Renal cortex interstitium (tissue), 15 donors: Measurements from ENCODE around the gene PEG3. TPM values are rescaled to one million over a fixed set of nuclear protein-coding genes. Genes with fewer than 3 reads are reported as not detected.
"Not testable (repeated sequence)": the region's sequence is repeated elsewhere in the genome, so short reads cannot be mapped to it uniquely, and the experiment has no call there.

Source experiments
- DNase-seq, 11 donors: peaks; one replicate each; pipeline ENCODE4 v3.0.0-alpha.2; 2013; ENCODE audit warnings: low read depth in 9 of 11, low spot score in 4 of 11; ENCODE audit errors: extremely low read depth in 1 of 11
- long read RNA-seq, 16 experiments: transcript quantifications; one replicate each; lab custom pipeline, GENCODE V29; 2026
- polyA plus RNA-seq, 3 donors: library from polyadenylated mRNA; unstranded; fragments of 120-200 nt; gene quantifications; one replicate each; pipeline ENCODE4 v1.2.1, GENCODE V29; 2013; ENCODE audit not compliant: insufficient read length in 3 of 3

PEG3 gene
- 100 to 1,000 TPM in 1 of 3 donors, 10 to 100 TPM in 2; 80.8 to 101 (median 85.0) TPM for polyA plus RNA-seq
- long read RNA-seq, donor 1, full-length matches to known transcripts, result 7 of 7 reads
- long read RNA-seq, donor 1, partial matches to known transcripts, result 0 of 7 reads
- long read RNA-seq, donor 1, other reads (novel, unspliced or antisense), result 0 of 7 reads
- long read RNA-seq, donor 2, full-length matches to known transcripts, result 5 of 59 reads
- long read RNA-seq, donor 2, partial matches to known transcripts, result 54 of 59 reads
- long read RNA-seq, donor 2, other reads (novel, unspliced or antisense), result 0 of 59 reads
- long read RNA-seq, donor 3, full-length matches to known transcripts, result 9 of 9 reads
- long read RNA-seq, donor 3, partial matches to known transcripts, result 0 of 9 reads
- long read RNA-seq, donor 3, other reads (novel, unspliced or antisense), result 0 of 9 reads
- long read RNA-seq, donor 4, full-length matches to known transcripts, result 7 of 7 reads
- long read RNA-seq, donor 4, partial matches to known transcripts, result 0 of 7 reads
- long read RNA-seq, donor 4, other reads (novel, unspliced or antisense), result 0 of 7 reads
- long read RNA-seq, donor 5, full-length matches to known transcripts, result 17 of 23 reads
- long read RNA-seq, donor 5, partial matches to known transcripts, result 0 of 23 reads
- long read RNA-seq, donor 5, other reads (novel, unspliced or antisense), result 6 of 23 reads
- long read RNA-seq, donor 6, full-length matches to known transcripts, result 11 of 16 reads
- long read RNA-seq, donor 6, partial matches to known transcripts, result 5 of 16 reads
- long read RNA-seq, donor 6, other reads (novel, unspliced or antisense), result 0 of 16 reads
- long read RNA-seq, donor 7, full-length matches to known transcripts, result 4 of 4 reads
- long read RNA-seq, donor 7, partial matches to known transcripts, result 0 of 4 reads
- long read RNA-seq, donor 7, other reads (novel, unspliced or antisense), result 0 of 4 reads
- long read RNA-seq, donor 8, full-length matches to known transcripts, result 7 of 7 reads
- long read RNA-seq, donor 8, partial matches to known transcripts, result 0 of 7 reads
- long read RNA-seq, donor 8, other reads (novel, unspliced or antisense), result 0 of 7 reads
- long read RNA-seq, donor 9, full-length matches to known transcripts, result 1 of 1 reads
- long read RNA-seq, donor 9, partial matches to known transcripts, result 0 of 1 reads
- long read RNA-seq, donor 9, other reads (novel, unspliced or antisense), result 0 of 1 reads
- long read RNA-seq, donor 10, full-length matches to known transcripts, result 5 of 5 reads
- long read RNA-seq, donor 10, partial matches to known transcripts, result 0 of 5 reads
- long read RNA-seq, donor 10, other reads (novel, unspliced or antisense), result 0 of 5 reads
- long read RNA-seq, donor 11, full-length matches to known transcripts, result 9 of 9 reads
- long read RNA-seq, donor 11, partial matches to known transcripts, result 0 of 9 reads
- long read RNA-seq, donor 11, other reads (novel, unspliced or antisense), result 0 of 9 reads
- long read RNA-seq, donor 12, result 0 reads
- long read RNA-seq, donor 13, full-length matches to known transcripts, result 7 of 7 reads
- long read RNA-seq, donor 13, partial matches to known transcripts, result 0 of 7 reads
- long read RNA-seq, donor 13, other reads (novel, unspliced or antisense), result 0 of 7 reads
- long read RNA-seq, donor 14, full-length matches to known transcripts, result 2 of 2 reads
- long read RNA-seq, donor 14, partial matches to known transcripts, result 0 of 2 reads
- long read RNA-seq, donor 14, other reads (novel, unspliced or antisense), result 0 of 2 reads
- long read RNA-seq, donor 15, full-length matches to known transcripts, result 4 of 4 reads
- long read RNA-seq, donor 15, partial matches to known transcripts, result 0 of 4 reads
- long read RNA-seq, donor 15, other reads (novel, unspliced or antisense), result 0 of 4 reads
- long read RNA-seq, donor 16, full-length matches to known transcripts, result 25 of 35 reads
- long read RNA-seq, donor 16, partial matches to known transcripts, result 0 of 35 reads
- long read RNA-seq, donor 16, other reads (novel, unspliced or antisense), result 10 of 35 reads

DNA sequence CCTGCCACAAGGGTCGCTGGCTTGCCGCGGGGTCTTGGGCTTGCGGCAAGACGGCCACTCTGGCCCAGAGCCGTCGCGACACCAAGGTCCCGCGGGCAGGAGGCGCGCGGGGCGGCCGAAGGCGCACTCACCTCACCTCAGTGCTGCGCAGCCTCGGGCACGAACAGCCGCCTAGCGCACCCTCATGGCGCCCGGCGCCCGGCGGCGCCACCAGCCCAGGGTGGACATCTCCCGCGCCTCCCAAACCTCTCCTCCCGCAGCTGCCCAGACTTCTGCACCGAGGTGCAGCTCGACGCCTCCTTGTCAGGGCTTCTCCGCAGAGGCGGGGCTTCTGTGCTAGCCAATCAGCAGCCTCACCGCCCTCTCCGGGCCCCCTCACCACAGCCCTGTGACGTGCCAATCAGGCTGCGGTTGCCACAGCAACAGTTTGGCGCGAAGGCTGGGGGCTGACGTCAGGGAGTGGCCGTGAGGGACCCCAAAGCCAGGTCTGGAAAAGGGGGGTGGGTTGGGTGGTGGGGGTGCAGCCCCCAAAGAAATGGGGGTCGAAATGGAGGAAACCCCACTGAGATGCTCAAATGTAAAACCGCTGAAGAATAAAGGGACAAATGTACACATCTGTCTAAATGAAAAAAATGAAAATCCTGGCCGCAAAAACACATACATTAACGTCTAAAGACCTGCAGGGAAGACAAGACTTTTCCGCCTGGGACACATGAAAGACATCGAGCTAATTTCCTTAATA is at the start of gene PEG3, which contains the start of gene ZIM2:
Gene PEG3, minus strand, starts transcription at position 276 of the 742 bp plus-strand sequence. CDS start 16,071 bp downstream, outside the sequence.
Gene ZIM2, minus strand, starts transcription at position 276 of the 742 bp plus-strand sequence. CDS start 16,449 bp downstream, outside the sequence.
- DNase-seq, result peak; percentile 61 to 84 (median 76)

DNA sequence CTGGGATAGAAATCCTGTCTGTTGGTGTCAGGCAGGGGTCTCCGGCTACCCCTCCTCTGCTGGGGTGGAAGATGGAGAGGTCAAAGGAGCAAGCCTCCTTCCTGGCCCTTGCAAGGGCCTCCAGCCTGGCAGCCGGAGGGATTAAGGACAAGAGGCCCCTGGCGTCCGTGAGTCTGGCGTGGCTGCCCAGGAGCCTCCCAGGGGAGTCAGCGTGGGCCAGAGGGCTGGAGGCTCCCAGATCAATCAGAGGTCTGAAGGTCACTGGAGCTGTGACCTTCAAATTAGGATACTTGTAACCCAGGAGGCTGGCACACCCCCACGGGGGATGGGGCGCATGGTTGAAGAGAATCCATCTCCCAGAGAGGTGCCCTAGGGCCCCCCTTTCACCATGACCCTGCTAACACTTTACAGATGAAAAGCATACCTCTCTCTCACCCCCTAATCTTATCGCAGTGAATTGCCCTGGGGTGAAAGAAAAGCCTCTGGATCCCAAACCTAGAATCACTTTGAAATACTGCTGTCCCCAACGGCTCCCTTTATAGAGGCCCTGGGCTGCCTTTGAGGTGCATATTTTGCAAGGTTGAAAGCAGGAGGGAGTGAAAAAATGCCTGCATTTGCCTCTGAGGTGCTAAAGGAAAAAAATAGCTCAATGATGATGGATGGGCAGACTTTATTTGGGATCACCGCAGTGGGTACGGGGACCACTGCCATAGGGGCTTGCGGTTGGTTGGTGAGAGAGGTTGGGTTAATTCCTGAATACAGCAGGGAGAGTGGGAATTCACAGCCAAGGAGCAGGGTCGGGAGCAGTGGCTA is 44.9 kb upstream of the PEG3 start:
- no peak for DNase-seq

DNA sequence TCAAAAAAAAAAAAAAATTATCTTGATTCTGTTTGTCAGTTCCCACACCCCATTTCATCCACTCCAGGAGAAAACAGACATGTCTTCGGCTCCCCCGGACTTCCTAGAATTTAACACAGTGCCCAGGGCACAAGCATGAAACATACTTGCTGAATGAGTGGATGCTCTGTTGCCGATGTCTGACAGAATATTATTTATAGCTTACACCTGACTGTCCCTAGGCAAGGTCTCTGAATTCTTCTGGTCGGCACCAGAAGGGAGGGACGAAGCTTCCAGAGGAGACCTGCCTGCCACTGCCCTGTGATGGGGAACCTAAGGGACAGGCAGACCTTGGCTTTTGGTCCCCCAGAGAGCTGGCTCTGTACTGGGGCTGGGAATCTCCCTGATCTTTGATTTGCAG is 43.9 kb upstream of the PEG3 start:
- DNase-seq, result no peak

DNA sequence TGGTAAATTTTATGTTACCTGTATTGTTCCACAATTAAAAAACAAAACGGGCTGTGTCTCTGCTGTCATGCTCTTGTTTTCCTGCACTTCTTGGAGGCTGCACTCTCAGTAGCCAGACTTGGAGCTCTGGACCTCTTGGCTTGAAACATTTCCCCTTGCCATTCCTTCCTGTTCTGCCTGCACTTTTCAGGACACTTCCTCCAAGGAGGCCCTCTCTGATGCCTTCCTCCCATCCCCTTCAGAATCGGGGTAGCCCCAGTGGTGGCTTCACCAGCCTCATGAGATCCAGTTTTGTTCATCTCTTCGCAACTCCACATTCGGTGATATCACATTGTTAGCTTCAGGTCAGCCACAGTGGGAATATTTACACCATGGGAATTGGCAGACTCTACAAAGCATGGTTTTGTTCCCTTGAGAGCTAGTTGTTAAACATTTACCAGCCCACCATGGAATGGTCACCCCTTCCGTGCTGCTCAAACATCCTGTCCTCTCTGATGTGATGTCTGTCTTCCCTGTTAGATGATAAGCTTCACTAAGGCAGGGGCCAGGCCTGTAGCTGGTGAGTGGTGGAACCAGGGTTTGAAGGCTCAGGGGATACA is 40.2 kb upstream of the PEG3 start:
- no peak for DNase-seq

DNA sequence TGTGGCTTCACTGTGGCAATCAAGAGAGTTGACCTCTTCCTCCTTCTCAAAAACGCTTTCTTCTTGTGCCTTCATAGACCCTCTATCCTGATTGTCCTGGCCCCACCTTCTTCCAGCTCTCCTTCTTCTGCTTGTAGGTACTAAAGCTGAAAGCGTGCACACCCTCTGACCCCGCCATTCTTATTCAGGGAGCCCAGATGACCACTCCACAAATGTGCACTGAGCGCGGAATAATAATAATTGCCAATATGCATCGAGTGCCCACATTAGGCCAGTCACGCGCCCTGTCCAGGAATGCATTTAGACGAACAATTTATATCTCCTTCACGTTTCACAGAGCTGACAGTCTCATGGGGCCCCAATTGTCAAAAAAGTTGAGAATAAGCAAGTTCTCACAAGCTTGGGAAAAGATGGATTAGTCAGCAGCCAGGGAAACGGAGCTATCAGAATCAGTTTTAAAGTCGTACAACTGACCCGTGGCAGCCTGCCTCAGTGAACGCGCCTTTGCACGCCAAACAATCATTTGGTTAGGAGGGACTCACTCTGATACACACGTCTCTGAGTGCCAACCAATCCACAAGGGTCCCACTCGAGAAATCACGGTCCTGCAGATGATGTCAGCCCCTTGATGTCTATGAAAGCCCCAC is 36.7 kb upstream of the PEG3 start:
- DNase-seq, result no peak

DNA sequence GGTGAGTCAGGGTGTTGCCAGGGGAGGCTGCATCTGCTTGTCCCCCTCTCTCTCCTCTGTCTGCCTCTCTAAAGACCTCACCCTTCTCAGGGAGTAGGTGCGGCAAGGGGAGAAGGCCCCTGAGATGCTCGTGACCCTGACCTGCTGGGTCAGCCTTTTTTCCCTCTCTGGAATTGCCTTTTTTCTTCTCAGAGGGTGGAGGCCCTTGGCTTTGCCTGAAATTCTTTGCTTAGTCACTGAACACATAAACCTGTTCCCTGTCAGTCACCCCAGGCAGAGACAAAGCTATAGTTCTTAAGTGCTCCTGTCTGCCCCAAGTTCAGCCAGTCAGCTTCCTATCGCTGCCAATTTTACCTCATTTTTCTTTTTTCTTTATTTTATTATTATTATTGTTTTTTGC is 35.2 kb upstream of the PEG3 start:
- DNase-seq, result no peak

DNA sequence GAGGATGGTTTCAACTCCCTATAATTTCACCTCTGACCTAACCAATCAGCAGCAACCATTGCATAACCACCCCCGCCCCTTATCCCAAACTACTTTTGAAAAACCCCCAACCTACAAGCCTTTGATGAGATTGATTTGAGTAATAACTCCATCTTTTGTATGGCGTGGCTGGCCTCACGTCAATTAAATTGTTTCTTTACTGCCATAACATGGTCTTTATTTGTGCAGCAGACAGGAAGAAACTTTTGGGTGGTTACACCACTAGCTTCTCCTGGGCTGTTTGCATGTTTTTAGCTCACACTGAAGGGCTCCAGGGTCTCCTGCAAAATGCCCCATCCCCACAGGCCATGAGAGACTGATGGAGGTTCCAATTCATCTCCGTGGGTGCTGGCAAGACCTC is 34.0 kb upstream of the PEG3 start:
- no peak for DNase-seq

DNA sequence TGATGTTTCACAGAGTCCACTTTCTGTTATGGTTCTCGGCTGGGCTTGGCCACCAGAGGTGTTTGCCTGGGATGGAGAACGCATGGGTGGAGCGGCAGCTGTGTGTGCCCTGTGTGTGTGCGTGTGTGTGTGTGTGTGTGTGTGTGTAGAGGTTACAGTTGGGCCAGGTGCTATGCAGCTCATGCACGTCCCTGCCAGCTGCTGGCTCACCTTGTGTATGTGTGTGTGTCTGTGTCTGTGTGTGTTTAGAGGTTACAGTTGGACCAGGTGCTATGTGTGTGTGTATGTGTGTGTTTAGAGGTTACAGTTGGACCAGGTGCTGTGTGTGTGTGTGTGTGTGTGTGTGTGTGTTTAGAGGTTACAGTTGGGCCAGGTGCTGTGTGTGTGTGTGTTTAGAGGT is 33.0 kb upstream of the PEG3 start:
- no peak for DNase-seq

DNA sequence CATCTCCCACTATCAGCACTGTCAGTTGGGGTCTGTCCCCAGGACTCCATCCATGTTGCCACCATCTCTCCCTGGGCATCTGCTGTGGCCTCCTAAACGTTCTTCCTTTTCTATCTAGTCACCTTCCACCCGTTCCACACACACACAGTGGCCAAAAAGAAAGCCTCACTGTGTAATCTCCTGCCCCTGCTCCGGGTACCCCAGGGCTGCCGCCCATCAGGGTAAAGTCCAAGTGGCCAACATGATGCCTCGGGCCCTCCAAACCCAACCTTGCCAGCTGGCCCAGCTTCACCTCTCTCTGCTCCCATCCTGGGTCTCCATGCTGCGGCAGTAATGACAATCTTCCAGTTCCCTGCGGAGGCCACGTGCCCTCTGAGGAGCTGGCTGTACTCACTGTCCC is 29.4 kb upstream of the PEG3 start:
- no peak for DNase-seq

DNA sequence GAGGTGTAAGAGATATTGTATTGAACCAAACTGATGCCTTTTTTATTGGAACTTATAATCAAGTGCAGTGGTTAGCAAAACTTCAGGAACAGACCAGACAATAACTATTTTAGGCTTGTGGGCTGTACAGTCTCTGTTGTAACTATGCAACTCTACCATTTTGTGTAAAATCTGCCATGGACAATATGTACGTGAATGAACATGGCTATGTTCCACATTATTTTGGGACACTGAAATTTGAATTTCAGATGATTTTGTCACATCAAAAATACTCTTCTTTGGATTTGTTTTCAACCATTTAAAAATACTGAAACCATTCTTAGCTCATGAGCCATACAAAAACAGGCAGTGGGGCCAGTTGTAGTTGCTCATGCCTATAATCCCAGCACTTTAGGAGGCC is 27.9 kb upstream of the PEG3 start:
- no peak for DNase-seq

DNA sequence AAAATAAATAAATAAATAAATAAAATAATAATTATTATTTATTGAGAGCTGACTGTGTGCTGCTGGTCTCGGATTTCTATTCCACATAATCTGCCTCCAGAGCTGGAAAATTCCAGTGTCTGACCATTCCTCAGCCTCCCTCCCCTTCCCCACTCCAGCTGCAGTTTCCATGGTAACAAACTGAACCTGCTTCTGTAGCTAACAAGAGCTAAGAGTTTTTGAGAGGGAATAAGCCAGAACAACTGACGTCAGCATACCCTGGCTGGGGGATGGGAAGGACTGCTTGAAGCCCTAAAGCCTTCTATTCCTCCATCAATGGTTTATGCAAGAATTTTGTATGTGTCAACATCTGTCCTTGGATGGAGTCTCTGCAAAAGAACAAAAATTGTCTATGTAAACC is 26.0 kb upstream of the PEG3 start:
- DNase-seq, result peak; percentile 28 to 68 (median 54)

DNA sequence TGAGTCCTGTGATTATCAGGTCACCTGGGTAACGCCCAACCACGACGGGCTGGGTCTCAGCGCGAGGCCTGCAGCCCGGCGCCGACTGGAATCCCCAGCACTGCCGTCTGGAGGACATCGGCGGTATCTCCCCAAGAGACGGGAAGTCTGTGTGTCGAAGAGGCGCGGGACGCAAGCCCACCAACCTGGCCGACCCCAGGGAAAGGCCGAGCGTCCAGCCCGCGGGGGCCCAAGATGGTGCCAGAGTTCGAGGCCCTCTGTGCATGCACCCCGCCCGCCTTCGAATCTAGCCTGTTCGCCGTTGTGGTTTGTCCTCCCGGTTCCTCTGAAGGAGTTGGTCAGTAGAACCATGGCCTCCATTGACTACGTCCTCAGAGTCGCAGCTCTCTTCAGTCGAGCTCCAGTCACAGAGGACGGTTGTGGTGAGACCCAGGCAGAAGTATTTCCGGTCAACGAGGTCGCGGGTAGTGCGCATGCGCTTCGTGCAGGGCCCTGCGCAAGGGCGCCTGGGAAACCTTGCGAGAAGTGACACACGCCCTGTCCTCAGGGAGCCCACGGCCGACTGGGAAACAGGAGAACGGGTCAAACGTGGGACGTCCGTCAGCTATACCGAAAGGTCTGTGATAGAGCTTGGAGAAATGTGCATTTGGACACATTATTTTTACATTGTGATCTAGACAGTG is 24.1 kb upstream of the PEG3 start:
- no peak for DNase-seq

DNA sequence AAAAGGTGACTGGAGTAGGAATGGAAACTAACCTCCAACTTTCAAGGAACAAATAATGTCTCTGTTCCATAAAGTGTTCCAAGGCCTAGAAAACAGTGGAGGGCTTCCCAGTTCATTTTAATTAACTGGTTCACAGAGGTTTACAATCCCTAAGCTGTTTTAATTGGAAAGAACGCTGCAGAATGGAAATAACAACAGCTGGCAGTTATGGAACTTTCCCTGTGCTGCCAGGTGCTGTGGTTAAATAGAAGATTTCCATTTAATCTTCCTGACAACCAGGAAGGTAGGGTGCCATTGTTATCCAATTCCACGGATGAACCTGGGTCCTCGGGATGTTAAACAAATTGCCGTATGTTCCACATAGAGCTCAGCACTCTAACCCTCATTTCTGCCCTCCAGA is 22.2 kb upstream of the PEG3 start:
- DNase-seq, result no peak

DNA sequence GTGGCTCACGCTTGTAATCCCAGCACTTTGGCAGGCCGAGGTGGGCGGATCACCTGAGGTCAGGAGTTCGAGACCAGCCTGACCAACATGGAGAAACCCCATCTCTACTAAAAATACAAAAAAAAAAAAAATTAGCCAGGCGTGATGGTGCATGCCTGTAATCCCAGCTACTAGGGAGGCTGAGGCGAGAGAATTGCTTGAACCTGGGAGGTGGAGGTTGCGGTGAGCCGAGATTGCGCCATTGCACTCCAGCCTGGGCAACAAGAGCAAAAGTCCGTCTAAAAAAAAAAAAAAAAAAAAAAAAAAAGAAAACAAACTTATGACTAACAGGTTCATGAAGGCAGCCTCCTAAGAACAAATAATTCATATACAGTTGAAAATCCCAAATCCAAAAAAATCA is 19.9 kb upstream of the PEG3 start:
- not testable (repeated sequence) for DNase-seq

DNA sequence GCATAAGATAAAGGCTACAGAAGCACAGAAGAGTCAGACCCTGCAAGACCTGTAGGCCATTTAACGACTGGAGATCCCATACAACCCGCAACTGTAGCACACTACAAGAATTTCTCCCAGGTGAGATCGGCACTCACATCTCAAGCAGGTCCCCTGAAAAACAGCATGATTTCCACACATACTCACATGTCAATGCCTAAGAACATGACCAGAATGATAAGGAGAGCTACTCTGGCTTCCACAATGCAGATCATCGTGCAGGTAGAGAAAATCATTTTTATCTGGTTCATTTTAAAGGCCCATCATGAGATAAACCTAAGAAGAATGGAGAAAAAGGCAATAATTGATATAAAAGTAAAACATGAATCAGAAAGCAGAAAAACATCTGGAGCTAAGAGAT is 17.5 kb upstream of the PEG3 start:
- no peak for DNase-seq
